ENCODE results near the gene CHD5.

The CHD5 gene

DNA sequence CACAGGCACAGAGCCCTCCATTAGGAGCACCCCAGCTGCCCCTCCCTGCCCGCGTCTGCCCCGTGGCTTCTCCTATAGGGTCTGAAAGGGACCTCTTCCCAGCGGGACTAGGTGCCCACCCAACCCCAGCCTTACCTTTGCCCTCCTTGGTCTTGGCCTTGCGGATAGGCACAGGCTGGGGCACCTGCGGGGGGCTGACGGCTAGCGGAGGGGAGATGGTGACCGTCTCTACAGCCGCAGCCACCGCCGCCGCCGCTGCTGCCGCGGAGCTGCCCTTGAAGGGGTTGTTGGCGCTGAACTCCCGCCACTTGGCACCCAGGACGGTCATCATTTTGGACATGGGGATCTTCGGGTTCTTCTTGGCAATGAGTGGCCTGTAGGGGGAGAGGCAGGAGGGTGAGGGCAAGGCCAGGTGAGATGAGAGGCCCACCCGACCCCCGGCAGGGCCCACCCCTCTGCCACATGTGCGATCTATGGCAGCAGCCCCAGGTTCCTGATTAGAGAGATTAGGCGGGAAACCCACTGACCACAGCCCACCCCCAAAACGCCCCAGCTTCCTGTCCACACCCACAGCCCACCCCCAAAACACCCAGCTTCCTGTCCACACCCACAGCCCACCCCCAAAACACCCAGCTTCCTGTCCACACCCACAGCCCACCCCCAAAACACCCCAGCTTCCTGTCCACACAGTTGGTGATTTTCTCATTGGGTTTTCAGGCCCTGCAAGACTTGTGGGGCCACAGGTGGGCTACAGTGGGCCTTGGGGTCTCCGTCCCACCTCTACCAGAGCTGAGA lies 25.4 kb downstream of the CHD5 start:
- in situ Hi-C loops (cut with MboI; ENCODE audit: low sequenced_read_pairs), result no loop called here

DNA sequence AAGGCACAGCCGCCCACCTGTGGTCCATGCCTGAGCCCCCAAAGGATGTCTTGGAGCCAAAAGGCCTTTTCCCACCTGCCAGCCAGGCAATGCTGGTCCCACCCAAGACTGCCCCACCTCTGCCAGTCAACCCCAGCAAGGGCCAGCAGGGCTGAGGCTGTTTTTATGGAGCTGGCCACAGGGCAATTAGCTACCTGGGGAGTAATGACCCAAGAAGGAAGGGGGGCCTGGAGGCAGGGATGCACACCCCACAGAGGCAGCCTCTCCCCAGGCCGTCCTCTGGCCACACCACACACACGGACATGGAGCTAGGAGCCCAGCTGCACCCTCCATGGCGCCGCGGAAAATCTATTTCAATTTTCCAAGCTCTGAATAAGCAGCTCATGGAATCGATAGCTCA lies 27.2 kb downstream of the CHD5 start:
- in situ Hi-C loops (cut with MboI; ENCODE audit: low sequenced_read_pairs), result no loop called here

DNA sequence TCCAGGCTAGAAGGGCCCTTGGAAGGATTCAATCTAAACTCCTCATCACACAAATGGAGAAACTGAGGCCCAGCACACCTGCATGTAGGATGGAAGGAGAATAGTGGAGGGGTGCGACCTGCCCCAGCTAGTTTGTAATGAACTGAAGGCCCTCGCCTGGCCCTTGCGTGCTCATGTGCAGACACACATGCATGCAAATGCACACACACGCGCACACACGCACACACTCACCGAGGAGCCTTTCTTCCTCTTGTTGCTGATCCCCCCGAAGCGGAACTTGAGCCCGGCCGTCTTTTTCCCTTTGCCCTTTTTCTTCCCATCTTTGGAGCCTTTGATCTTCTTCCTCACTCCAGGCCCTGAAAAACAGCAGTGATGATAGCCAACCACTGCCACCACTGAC lies 27.9 kb downstream of the CHD5 start:
- in situ Hi-C loops (cut with MboI; ENCODE audit: low sequenced_read_pairs), result no loop called here

DNA sequence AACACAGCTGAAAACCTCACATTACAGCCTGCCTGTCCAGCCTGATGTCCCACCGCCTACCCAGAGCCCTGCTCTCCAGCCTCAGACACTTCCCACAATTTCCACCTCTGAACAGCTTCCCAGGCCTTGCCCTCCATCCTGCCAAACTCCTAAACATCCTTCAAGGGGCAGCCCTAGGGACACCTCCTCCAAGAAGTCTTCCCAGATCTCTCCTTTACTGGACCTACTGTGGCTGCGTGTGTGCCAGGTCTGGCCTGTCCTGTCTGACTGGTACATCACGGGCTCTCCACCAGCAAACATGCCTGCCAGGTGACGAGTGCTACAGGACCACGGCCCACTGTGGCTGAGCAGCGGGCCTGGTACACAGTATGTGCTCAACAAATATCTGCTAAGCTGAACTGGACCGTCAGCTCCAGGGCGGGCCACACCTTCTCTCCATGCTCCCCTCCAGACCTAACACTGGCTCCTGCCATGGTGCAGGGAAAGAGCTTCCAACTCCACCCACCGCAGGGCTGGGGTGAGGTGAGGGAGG lies 28.8 kb downstream of the CHD5 start:
- in situ Hi-C loops (cut with MboI; ENCODE audit: low sequenced_read_pairs), result no loop called here

DNA sequence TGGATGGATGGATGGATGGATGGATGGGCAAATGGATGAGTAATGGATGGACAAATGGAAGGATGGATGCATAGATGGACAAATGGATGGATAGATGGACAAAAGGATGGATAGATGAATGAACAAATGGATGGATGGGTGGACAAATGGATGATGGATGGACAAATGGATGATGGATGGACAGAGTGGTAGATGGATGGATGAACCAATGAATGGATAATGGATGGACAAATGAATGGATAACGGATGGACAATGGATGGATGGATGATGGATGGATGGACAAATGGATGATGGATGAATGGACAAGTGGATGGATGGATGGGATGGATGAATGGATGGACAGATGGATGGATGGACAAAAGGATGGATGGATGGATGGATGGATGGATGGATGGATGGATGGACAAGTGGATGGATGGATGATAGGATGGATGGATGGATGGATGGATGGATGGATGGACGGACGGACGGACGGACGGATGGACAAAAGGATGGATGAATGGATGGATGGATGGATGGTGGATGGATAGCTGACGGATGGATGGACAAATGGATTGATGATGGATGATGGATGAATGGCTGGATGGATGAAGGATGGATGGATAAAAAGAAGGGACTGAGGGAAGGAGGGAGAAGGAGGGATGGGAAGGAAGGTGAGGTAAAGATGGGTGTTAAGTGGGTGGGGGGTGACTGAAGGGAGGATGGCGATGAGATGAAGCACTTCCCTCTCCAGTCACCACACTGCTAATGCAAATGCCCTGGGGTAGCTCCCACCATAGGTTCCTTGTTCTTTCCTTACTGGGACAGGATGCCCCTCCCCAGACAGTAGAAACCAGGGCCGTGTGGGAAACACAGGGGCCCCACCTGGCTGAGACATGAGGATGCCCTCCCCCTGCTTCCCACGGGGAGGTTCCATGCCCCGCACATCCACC lies 29.8 kb downstream of the CHD5 start:
- in situ Hi-C loops (cut with MboI; ENCODE audit: low sequenced_read_pairs), result no loop called here

DNA sequence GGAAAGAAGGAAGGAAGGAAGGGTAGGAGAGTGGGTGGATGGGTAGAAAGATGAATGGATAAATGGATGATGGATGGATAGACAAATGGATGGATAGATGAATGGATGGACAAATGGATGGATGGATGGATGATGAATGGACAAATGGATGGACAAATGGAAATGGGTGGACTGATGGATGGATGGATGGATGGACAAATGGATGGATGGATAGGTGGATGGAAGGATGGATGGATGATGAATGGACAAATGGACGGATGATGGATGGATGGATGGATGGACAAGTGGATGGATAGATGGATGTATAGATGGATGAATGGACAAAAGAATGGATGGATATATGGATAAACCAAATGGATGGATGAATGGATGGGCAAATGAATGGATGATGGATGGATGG lies 30.5 kb downstream of the CHD5 start:
- in situ Hi-C loops (cut with MboI; ENCODE audit: low sequenced_read_pairs), result no loop called here

DNA sequence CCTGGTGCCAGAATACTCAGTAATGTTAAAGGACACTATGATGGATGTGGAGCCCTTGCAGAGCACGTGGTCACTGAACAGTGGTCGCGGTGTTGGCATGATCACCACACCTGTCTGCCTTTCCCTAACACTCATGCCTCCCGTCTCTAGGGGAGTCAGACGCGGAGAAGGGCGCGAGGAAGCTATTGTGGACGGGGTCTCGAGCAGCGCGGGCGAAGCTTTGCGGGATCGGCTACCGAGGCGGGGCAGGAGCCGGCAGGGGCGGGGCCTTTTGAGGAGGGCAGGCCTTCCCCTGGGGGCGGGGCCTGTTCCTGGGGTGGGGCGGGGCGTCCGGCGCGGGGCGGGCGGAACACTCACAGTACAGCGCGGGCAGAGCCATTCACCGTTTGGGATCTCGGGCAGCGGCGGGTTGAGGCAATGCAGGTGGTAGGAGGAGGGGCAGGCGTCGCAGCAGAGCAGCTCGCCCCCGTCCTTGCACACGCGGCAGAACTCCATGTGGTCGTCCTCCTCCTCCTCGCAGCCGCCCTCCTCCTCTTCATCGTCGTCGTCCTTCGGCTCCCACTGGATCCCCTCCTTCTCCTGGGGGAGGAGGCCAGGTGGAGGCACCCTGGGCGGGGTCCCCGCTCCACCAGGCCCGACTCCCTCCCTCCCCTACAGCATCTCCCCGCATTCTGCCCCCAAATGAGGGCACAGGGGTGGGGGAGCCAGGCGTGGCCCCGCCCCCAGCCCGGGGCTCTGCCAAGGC lies 31.5 kb downstream of the CHD5 start:
- in situ Hi-C loops (cut with MboI; ENCODE audit: low sequenced_read_pairs), result no loop called here

DNA sequence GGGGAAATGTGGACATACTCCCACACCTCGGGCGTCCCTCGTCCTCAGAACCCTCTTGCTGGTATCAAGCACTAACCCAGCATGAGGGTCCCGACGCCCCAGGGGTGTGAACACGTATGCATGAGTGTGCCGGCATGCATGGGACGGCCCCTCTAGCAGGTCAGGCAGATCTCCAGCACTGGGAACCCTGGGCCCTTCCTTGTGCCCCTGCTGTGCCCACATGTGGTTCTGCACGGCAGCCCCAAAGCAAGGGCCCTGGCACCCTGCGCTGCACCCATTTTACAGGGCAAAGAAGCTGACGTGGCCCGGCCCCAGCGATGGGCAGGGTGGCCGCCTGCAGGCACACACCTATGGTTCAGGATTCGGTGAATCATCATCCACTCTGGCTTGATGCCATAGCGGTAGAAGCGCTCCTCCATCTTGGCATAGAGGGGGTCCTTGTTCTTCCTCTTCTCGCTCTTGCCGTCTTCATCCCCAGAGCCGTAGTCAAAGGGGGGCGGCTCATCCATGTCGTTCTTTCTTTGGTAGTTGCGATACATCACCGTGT lies 34.2 kb downstream of the CHD5 start:
- in situ Hi-C loops (cut with MboI; ENCODE audit: low sequenced_read_pairs), result no loop called here

DNA sequence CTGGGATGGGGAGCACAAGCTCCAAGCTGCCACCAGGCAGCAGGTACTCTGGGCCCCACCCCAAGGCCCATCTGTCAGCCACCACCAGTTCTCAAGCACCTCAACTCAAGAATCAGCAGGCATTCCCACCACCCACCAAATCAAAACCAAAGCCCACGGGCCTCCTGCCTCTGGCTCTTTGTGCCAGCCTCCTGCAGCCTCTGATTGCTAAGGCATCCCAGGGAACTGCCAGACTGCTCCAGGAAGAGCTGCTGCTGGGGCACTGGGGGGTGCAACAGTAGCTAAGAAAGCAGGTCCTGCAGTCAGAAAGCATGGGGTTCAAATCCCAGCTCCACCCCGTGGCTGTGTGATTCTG lies 34.7 kb downstream of the CHD5 start:
- in situ Hi-C loops (cut with MboI; ENCODE audit: low sequenced_read_pairs), result no loop called here

DNA sequence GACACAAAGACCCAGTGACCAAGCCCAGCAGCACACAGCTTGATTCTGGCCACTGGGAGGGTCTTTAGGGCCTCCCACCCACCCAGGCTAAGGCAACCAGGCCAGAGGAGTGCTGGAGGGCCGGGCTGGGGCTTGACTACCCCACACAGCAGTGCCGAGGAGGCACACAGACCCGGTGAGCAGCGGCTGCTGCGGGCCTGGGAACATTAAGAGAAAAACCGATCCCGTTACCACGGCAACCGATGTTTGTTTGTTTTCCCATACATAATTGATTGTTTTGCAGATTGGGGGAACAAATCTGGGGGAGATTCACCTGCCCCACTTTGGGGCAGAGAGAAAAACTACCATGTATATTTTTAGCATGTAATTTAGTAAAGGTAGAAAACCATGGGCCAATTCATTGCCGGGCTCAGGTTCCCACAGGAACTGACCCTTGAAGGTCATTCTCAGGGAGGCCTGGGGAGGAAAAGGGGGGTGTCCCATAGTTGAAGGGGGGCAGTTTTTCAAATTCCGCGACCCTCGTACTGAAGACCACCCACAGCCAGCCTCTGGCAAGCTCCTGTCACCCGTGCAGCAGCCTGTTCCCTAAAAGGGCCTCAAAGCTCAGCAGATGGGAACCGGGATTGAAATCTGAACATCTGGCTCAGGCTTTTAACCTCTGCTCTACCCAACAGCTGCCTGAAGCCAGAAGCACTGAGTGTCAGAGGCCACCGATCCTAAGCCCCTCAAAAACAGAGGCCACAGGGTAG lies 35.3 kb downstream of the CHD5 start:
- in situ Hi-C loops (cut with MboI; ENCODE audit: low sequenced_read_pairs), result no loop called here

DNA sequence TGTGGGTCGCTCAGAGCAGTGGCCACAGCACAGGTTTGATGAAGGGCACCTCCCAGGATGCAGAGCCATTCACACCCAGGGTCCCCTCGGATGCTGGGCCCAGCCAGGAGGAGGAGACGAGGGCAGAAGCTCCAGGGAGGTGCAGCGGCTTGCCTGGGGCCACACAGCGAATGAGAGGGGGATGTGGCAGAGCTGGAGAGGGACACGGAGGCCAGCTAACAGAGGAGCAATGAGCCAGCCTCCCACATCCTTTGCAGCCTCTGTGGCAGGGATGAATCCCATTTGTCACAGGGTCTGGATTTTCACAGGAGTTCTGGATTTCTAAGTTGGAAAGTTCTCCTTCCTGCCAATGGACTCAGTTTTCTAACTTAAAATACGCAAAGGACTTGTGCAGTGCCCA lies 35.9 kb downstream of the CHD5 start:
- in situ Hi-C loops (cut with MboI; ENCODE audit: low sequenced_read_pairs), result no loop called here

DNA sequence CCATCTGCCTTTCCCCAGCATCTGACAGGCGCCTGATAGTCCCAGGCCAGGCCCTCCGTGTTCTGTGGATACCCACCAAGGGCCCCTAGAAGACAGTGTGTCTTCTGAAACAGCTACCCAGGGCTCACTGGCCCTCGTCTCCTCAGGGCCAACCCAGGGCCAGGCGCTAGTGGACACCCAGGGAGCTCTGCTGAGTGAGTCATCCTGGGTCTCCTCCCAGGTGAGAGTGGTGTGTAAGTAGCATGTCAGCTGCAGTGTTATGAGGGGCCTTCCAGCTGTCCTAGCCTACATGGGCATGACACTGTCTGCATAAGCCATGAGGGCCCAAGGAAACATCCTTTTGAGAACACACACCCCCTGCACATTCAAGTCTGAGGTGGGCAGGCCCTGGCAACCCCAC lies 36.7 kb downstream of the CHD5 start:
- in situ Hi-C loops (cut with MboI; ENCODE audit: low sequenced_read_pairs), result no loop called here

DNA sequence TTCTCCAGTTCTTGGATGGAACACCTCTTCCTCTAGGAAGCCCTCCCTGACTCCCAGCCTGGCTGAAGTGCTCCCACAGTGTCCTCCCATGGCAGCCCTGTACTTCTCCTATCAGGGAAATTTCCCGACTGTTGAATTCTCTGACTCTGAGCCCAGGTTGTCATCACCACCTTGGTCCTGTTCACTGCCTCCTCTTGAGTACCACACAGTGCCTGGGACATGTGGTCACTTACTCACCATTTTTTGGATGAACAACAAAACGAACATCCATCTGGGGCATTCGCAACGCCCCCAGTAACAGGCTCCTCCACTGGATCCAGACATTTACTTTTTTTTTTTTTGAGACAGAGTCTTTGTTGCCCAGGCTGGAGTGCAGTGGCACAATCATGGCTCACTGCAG lies 37.4 kb downstream of the CHD5 start:
- in situ Hi-C loops (cut with MboI; ENCODE audit: low sequenced_read_pairs), result no loop called here

DNA sequence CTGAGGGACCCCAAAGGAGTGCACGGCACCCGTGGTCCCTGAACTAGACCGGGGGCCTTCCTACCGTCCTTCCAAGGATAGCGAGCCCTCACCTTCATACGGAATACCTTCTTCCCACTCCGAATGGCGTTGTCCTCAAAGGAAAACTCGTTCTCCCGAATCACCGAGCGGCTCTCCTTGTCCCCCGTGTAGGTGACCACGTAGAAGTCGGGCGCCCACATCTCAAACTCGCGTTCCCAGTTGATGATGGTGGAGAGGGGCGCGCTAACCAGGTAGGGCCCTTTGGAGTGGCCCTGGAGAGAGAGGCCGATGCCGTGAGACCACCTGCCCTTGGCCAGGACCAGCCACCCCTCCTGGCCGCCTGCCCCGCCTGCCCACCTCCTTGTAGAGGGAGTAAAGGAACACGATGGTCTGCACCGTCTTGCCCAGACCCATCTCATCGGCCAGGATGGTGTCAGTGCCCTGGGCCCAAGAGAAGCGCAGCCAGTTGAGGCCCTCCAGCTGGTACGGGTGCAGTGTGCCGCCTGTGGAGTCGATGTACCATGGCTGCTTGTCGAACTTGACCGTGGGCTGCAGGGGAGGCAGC lies 38.0 kb downstream of the CHD5 start:
- in situ Hi-C loops (cut with MboI; ENCODE audit: low sequenced_read_pairs), result no loop called here

DNA sequence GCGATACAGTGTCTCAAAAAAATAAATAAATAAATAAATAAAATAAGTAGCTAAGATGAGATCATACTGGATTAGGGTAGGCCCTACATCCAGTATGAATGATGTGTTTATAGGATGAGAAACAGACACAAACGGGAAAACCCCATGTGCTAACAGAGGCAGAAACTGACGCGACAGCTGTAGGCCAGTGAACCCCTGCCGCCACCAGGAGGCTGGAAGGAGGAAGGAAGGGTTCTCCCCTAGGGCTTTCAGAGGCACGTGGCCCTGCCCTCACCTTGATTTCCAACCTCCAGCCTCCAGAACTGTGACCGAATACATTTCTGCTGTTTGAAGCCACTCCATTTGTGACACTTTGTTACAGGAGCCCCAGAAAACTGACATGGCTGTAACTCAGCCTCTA lies 38.5 kb downstream of the CHD5 start:
- in situ Hi-C loops (cut with MboI; ENCODE audit: low sequenced_read_pairs), result no loop called here

DNA sequence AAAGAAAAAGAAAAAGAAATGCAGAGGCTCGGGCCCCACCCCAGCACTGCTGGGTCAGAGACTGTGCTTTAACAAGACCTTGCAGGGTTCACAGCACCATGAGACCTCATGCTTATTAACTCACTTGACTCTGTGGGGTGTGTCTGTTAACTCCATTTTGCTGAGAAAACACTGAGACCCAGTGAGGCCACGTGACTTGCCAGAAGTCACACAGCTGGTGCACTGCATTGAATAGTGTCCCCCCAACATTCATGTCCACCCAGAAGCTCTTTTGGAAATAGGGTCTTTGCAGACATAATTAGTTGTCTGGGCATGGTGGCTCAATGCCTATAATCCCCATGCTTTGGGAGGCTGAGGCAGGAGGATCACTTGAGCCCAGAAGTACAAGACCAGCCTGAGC lies 39.7 kb downstream of the CHD5 start:
- in situ Hi-C loops (cut with MboI; ENCODE audit: low sequenced_read_pairs), result no loop called here

DNA sequence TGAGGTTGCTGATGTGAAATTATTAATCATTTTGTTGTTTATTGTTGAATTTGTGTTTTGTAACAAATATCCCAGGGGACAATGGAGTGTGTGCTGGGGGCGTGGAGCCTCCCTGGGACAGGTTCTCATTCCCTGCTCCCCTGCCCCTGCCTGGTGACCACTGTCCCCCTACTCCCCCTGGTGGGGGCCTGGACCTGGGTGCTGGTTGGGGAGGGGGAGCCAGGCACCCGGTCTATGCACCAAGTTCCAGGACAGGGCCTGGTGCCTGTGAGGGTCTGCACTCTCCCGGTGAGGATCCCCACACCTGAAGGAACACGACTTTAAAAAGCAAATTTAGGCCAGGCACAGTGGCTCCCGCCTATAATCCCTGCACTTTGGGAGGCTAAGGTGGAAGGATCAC lies 42.4 kb downstream of the CHD5 start:
- in situ Hi-C loops (cut with MboI; ENCODE audit: low sequenced_read_pairs), result no loop called here

DNA sequence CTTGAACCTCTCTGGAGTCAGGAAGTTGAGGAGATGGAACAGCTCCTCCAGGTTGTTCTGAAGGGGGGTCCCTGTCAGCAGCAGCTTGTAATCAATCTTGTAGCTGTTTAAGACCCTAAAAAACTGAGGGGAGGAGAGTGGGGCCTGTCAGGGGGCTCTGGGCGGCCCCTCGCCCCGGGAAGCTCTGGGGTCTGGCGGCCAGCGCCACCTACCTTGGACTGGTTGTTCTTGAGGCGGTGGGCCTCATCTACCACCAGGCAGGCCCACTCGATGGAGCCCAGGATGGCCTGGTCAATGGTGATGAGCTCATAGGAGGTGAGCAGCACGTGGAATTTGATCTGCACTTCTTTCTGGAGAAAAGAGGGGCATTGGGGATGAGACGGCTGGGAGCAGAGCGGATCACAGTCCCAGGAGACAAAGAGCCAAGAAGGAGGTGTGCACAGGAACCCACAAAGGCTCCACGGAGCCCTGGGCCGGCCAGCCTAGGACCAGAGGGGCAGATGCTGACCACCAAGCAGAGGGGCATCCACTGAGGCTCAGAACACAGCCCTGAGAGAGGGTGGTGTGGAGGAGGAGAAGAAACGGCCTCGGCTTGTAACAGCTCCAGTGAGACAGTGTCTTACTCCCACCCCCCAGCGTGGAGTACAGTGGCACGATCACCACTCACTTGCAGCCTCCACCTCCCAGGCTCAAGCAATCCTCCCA lies 43.5 kb downstream of the CHD5 start:
- in situ Hi-C loops (cut with MboI; ENCODE audit: low sequenced_read_pairs), result no loop called here

DNA sequence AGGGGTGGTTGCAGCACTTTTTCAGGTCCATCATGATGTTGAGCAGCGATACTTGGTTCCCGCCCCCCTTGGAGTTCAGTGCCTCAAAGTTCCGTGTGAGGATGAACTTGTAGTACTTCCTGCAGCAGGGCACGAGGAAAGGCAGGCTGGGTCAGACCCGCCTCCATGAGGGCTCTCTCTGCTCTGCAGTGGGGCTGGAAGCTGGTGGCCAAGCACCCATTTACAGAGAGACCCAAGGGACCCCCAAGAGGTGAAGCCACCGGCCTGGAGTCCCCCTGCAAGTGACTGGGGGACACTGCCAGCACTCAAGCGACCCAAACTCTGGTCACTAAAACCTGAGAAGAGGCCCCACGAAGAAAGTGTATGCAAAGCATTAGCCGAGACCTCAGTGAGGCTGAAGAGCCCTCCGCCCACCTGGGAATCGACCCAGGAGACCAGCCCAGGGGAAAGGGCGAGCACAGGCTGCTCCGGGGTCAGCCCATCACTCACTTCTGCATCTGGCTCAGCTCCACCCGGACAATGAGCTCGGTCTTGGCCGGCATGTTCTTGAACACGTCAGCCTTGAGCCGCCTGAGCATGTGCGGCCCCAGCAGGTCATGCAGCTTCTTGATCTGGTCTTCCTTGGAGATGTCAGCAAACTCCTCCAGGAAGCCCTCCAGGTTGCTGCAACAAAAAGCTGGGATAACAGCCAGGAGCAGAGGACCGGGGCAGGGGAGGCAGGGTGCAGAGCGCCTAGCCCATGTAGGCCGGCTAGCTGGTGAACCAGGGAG lies 45.2 kb downstream of the CHD5 start:
- in situ Hi-C loops (cut with MboI; ENCODE audit: low sequenced_read_pairs), result no loop called here
